OCI-LY1 (cell line): ENCODE data around the gene UMAD1.

Source experiments
- H2AFZ ChIP-seq: fragments of 200-600 bp; sonication (generic), shearing (Covaris generic); 2 replicates; pipeline ENCODE4 v1.6.0; 2014; ENCODE audit warnings: antibody characterized with exemption, mild to moderate bottlenecking, low read length
- H3F3A ChIP-seq: fragments of 200-600 bp; sonication (generic), shearing (Covaris generic); 2 replicates; pipeline ENCODE4 v1.6.0; 2014; ENCODE audit warnings: mild to moderate bottlenecking, antibody characterized with exemption, low read length, moderate library complexity; ENCODE audit not compliant: insufficient read depth
- H3K27ac ChIP-seq: fragments of 200-600 bp; sonication (generic); 2 replicates; pipeline ENCODE4 v1.5.1; 2014; ENCODE audit warnings: low read length, mixed run types, mild to moderate bottlenecking, low read depth; ENCODE audit not compliant: poor library complexity, severe bottlenecking
- H3K27me3 ChIP-seq: fragments of 200-600 bp; sonication (generic); 2 replicates; pipeline ENCODE4 v1.6.0; 2014; ENCODE audit warnings: antibody characterized with exemption, mild to moderate bottlenecking, low read length, moderate library complexity; ENCODE audit not compliant: insufficient read depth
- H3K36me3 ChIP-seq: fragments of 200-600 bp; sonication (generic); 2 replicates; pipeline ENCODE4 v1.6.1; 2014; ENCODE audit warnings: mild to moderate bottlenecking, antibody characterized with exemption, low read length, moderate library complexity, mixed read lengths; ENCODE audit not compliant: insufficient read depth
- H3K4me1 ChIP-seq: fragments of 200-600 bp; sonication (generic); 2 replicates; pipeline ENCODE4 v1.5.1; 2014; ENCODE audit warnings: mild to moderate bottlenecking, low read length, moderate library complexity; ENCODE audit not compliant: insufficient read depth, severe bottlenecking
- H3K4me2 ChIP-seq: fragments of 200-600 bp; sonication (generic), shearing (Covaris generic); 2 replicates; pipeline ENCODE4 v1.6.1; 2014; ENCODE audit warnings: low read length
- H3K4me3 ChIP-seq: fragments of 200-600 bp; sonication (generic); 2 replicates; pipeline ENCODE4 v1.5.1; 2014; ENCODE audit warnings: low read length, low read depth, mild to moderate bottlenecking, mixed read lengths; ENCODE audit not compliant: poor library complexity, severe bottlenecking
- H3K79me2 ChIP-seq: fragments of 200-600 bp; shearing (Covaris generic); 2 replicates; pipeline ENCODE4 v1.6.1; 2016; ENCODE audit warnings: mixed run types, low read length, mixed read lengths; ENCODE audit not compliant: insufficient read depth
- H3K9ac ChIP-seq: fragments of 200-600 bp; sonication (generic), shearing (Covaris generic); 2 replicates; pipeline ENCODE4 v1.6.1; 2014; ENCODE audit warnings: mild to moderate bottlenecking, low read length, mixed read lengths
- H3K9me2 ChIP-seq: fragments of 200-600 bp; sonication (generic), shearing (Covaris generic); 2 replicates; pipeline ENCODE4 v1.6.1; 2014; ENCODE audit warnings: low read depth, mild to moderate bottlenecking, low read length, mixed read lengths
- H3K9me3 ChIP-seq: fragments of 200-600 bp; shearing (Covaris generic); 2 replicates; pipeline ENCODE4 v1.6.1; 2014; ENCODE audit warnings: low read length, mixed read lengths
- H4K20me1 ChIP-seq: fragments of 200-600 bp; sonication (generic), shearing (Covaris generic); 2 replicates; pipeline ENCODE4 v1.6.0; 2016; ENCODE audit warnings: mild to moderate bottlenecking, low read length; ENCODE audit not compliant: insufficient read depth
- CTCF ChIP-seq: fragments of 200-600 bp; sonication (generic), shearing (Covaris generic); IDR thresholded peaks from 2 replicates; pipeline ENCODE4 v1.5.1; 2017; ENCODE audit warnings: mild to moderate bottlenecking, antibody characterized with exemption, low read length, moderate library complexity, mixed read lengths
- EZH2 ChIP-seq: fragments of 200-600 bp; sonication (generic), shearing (Covaris generic); IDR thresholded peaks from 2 replicates; pipeline ENCODE4 v1.8.0; 2017; ENCODE audit warnings: borderline replicate concordance, mixed run types, mild to moderate bottlenecking, antibody characterized with exemption, low read length, moderate library complexity, mixed read lengths

Gene UMAD1

GRCh38 chr7:7913504-7913903 lies 273.0 kb downstream of the UMAD1 start:
- Histone ChIP-seq H3K27ac (no peak overlapping the region), H3K4me2 (no peak overlapping the region), H3F3A (no peaks in the 10 kb centered on the region), H3K79me2 (no peaks in the 10 kb centered on the region), H3K4me1 (peaks cover 13% of the 10 kb centered on the region), H3K4me3 (no peak overlapping the region), H4K20me1 (no peaks in the 10 kb centered on the region), H3K9ac (no peak overlapping the region), H3K36me3 (no peaks in the 10 kb centered on the region), H3K9me2 (no peaks in the 10 kb centered on the region), H3K9me3 (no peaks in the 10 kb centered on the region), H3K27me3 (no peaks in the 10 kb centered on the region), H2AFZ (no peak overlapping the region)
- TF ChIP-seq CTCF: no peak
- TF ChIP-seq EZH2: no peak

GRCh38 chr7:7914547-7914946 lies 274.0 kb downstream of the UMAD1 start:
- Histone ChIP-seq H3K79me2 (no peaks in the 10 kb centered on the region), H2AFZ (no peak overlapping the region), H3K9me2 (no peaks in the 10 kb centered on the region), H3K4me3 (no peak overlapping the region), H3K4me2 (no peak overlapping the region), H3K27me3 (no peaks in the 10 kb centered on the region), H4K20me1 (no peaks in the 10 kb centered on the region), H3K9ac (no peak overlapping the region), H3K9me3 (no peaks in the 10 kb centered on the region), H3K27ac (no peak overlapping the region), H3K36me3 (no peaks in the 10 kb centered on the region), H3F3A (no peaks in the 10 kb centered on the region), H3K4me1 (peaks cover 17% of the 10 kb centered on the region)
- TF ChIP-seq CTCF (no peak), EZH2 (no peak)

DNA sequence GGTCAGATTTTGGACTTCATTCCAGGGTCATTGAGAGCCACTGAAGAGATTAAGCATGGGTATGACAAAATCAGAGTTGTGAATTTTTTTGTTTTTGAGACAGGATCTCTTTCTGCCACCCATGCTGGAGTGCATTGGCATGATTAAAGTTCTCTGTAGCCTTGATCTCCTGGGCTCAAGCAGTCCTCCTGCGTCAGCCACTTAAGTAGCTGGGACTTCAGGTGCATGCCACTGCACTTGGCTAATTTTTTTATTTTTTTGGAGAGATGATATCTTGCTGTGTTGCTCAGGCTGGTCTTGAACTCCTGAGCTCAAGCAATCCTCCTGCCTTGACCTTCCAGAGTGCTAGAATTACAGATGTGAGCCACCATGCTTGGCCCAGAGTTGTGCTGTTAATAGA lies 275.5 kb downstream of the UMAD1 start:
- peaks cover 27% of the 10 kb centered on the region for H3K4me1 ChIP-seq
- TF ChIP-seq EZH2 (no peak), CTCF (no peak)

More for the DNA sequence above, 275.5 kb downstream of the UMAD1 start:
- Histone ChIP-seq H2AFZ (no peak overlapping the region), H3F3A (no peaks in the 10 kb centered on the region), H3K9ac (no peak overlapping the region), H4K20me1 (no peaks in the 10 kb centered on the region), H3K36me3 (no peaks in the 10 kb centered on the region), H3K27me3 (no peaks in the 10 kb centered on the region), H3K4me2 (no peak overlapping the region), H3K4me3 (no peak overlapping the region), H3K9me2 (no peaks in the 10 kb centered on the region), H3K79me2 (no peaks in the 10 kb centered on the region), H3K9me3 (no peaks in the 10 kb centered on the region), H3K27ac (no peak overlapping the region)
